Measurements from ENCODE around the gene CEP57.
"Not testable (repeated sequence)": the region's sequence is repeated elsewhere in the genome, so short reads cannot be mapped to it uniquely, and the experiment has no call there.

Gene CEP57

GRCh38 chr11:95863486-95864140, 73.3 kb downstream of the CEP57 start:
- DNase-seq, result no peak

GRCh38 chr11:95867105-95867504, 76.8 kb downstream of the CEP57 start:
- DNase-seq, result no peak

GRCh38 chr11:95870877-95871276, 80.6 kb downstream of the CEP57 start:
- DNase-seq, result not testable (repeated sequence)

- no peak for DNase-seq
These were observed 87.0 kb downstream of the CEP57 start for GRCh38 chr11:95877291-95877690.

Measured in OCI-M1 (cell line).